ENCODE data around the gene POLN. TPM values are rescaled to one million over a fixed set of nuclear protein-coding genes. Genes with fewer than 3 reads are reported as not detected.

The POLN gene
- total RNA-seq, 1 donor from 2014 or later, result 3.4 TPM

GRCh38 chr4:2060611-2061185, 181.2 kb downstream of the POLN start:
- no peak for DNase-seq (ENCODE audit: low read depth in 2 of 2)

GRCh38 chr4:2059726-2060602, 182.0 kb downstream of the POLN start:
- DNase-seq (ENCODE audit: low read depth in 2 of 2), result no peak

GRCh38 chr4:2059046-2059725, 182.7 kb downstream of the POLN start, which contains the start of gene NAT8L:
TSS of gene NAT8L (plus strand) at chr4:2059327. CDS start at chr4:2059512, 185 bp downstream.
- no peak for DNase-seq (ENCODE audit: low read depth in 2 of 2)

- DNase-seq (ENCODE audit: low read depth in 2 of 2), result no peak
Observed at GRCh38 chr4:2058264-2059045, 183.5 kb downstream of the POLN start.

- DNase-seq (ENCODE audit: low read depth in 2 of 2), result no peak
Observed at GRCh38 chr4:2057382-2058065, 184.4 kb downstream of the POLN start.

GRCh38 chr4:2054217-2054616, 187.7 kb downstream of the POLN start:
- DNase-seq (ENCODE audit: low read depth in 2 of 2), result no peak

- DNase-seq (ENCODE audit: low read depth in 2 of 2), result no peak
Observed at GRCh38 chr4:2051086-2051485, 190.8 kb downstream of the POLN start.

- DNase-seq (ENCODE audit: low read depth in 2 of 2), result no peak
Observed at GRCh38 chr4:2049811-2050210, 192.1 kb downstream of the POLN start.

GRCh38 chr4:2049381-2049780, 192.5 kb downstream of the POLN start:
- DNase-seq (ENCODE audit: low read depth in 2 of 2), result no peak

- DNase-seq (ENCODE audit: low read depth in 2 of 2), result no peak
Observed at GRCh38 chr4:2048831-2049230, 193.1 kb downstream of the POLN start.

- no peak for DNase-seq (ENCODE audit: low read depth in 2 of 2)
Observed at GRCh38 chr4:2047781-2048581, 193.9 kb downstream of the POLN start.

- DNase-seq (ENCODE audit: low read depth in 2 of 2), result no peak
Observed at GRCh38 chr4:2047031-2047660, 194.8 kb downstream of the POLN start.

- no peak for DNase-seq (ENCODE audit: low read depth in 2 of 2)
Observed at GRCh38 chr4:2046031-2046961, 195.6 kb downstream of the POLN start.

GRCh38 chr4:2045518-2045951, 196.4 kb downstream of the POLN start:
- DNase-seq (ENCODE audit: low read depth in 2 of 2), result no peak

- DNase-seq (ENCODE audit: low read depth in 2 of 2), result no peak
Observed at GRCh38 chr4:2044542-2045517, 197.1 kb downstream of the POLN start.

GRCh38 chr4:2044119-2044485, 197.8 kb downstream of the POLN start:
- DNase-seq (ENCODE audit: low read depth in 2 of 2), result no peak

GRCh38 chr4:2043396-2044118, 198.4 kb downstream of the POLN start:
- DNase-seq (ENCODE audit: low read depth in 2 of 2), result no peak
